Measurements from ENCODE around the gene ZNF416.

GRCh38 chr19:57572415-57572947 lies 6.2 kb downstream of the ZNF416 start:
- TF ChIP-seq POLR2A (IDR thresholded peaks at IDR 0.05) (no peak), CTCF (IDR thresholded peaks at IDR 0.05) (no peak), POLR2AphosphoS5 (IDR thresholded peaks at IDR 0.05) (no peak)

Measured in suprapubic skin (tissue), 4 donors.